Measurements from ENCODE around the gene PLVAP. TPM values are rescaled to one million over a fixed set of nuclear protein-coding genes. Genes with fewer than 3 reads are reported as not detected.
A peak's percentile ranks its signal among the peaks of the same experiment; 100 is the strongest.

Gene PLVAP
- total and polyA plus RNA-seq, 8 donors, result 5.8 to 95.1 (median 30.3) TPM

DNA sequence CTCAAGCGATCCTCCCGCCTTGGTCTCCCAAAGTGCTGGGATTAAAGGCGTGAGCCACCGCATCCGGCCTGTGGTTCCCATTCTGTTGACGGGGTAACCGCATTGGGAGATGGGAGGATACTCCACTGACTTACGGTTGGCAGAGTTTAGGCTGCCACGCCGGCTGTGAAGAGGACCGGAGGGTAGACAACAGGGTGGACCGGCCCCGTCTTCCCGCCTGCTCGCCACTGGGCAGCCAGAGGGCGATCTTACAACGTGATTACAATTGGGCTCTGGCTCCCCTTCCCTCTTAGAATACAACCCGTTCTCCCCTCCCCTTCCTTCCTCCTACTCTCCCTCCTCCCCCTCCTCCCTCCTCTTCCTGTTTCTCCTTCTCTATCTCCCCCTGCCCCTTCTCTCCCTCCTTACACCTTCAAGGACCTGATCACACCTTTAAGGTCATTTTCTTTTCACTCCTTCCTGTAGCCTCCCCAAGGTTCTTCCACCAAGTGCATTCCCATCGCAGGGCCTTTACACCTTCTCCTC, 17.8 kb upstream of the PLVAP start:
- 17 to 33% (median 21%) methylated on average over 19 of the region's 19 CpGs for whole genome bisulfite sequencing, 5 donors
- Histone ChIP-seq H3K27ac (no peak overlapping the region), H3K27me3 (peaks cover 0 to 60% (median 7%) of the 10 kb centered on the region in 3 donors), H3K4me1 (peaks cover 22 to 40% (median 32%) of the 10 kb centered on the region in 4 donors), H3K4me3 (no peak overlapping the region), H3K36me3 (peaks cover 0 to 31% (median 18%) of the 10 kb centered on the region in 4 donors), H3K9me3 (no peaks in the 10 kb centered on the region)
- intact Hi-C loops (cut with DNase I; ENCODE audit: low total_unique reads), result no loop called here
- DNase-seq, result peak; percentile 58 to 68
- TF ChIP-seq POLR2A (IDR thresholded peaks at IDR 0.05), result no peak
- TF ChIP-seq, protein P1, sequence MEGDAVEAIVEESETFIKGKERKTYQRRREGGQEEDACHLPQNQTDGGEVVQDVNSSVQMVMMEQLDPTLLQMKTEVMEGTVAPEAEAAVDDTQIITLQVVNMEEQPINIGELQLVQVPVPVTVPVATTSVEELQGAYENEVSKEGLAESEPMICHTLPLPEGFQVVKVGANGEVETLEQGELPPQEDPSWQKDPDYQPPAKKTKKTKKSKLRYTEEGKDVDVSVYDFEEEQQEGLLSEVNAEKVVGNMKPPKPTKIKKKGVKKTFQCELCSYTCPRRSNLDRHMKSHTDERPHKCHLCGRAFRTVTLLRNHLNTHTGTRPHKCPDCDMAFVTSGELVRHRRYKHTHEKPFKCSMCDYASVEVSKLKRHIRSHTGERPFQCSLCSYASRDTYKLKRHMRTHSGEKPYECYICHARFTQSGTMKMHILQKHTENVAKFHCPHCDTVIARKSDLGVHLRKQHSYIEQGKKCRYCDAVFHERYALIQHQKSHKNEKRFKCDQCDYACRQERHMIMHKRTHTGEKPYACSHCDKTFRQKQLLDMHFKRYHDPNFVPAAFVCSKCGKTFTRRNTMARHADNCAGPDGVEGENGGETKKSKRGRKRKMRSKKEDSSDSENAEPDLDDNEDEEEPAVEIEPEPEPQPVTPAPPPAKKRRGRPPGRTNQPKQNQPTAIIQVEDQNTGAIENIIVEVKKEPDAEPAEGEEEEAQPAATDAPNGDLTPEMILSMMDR (IDR thresholded peaks at IDR 0.05), result peak in 5 of 7 experiments; percentile 30 to 60 (median 45)

DNA sequence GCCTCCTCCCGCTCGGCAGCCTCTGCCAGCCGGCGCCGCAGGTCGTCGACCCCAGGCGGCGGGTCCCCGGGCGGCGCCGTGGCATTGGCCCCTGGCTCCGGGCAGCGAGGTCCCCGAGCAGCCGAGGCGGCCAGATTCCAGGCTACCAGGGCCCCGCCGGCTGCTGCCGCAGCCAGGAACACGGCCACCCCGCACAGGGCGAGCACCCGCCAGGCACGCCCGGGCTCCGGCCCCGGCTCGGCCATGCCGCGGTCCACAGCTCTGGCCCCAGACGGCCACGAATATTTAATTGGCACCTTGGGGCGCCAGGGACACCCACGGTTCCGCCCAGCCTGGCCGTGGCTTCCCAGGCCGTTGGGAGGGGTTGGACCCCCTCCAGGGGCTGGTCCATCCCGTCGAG, 16.8 kb upstream of the PLVAP start, which contains the start of gene CCDC194:
TSS of gene CCDC194 (minus strand) at position 283 of the 400 bp plus-strand sequence. CDS start at position 245, 38 bp downstream.
- H3K4me3 ChIP-seq, result no peak within 1 kb of the TSS
- H3K9me3 ChIP-seq, result peaks cover 0 to 6% (median 2%) of the 10 kb centered on the region in 4 donors
- peaks cover 0 to 21% (median 8%) of the 10 kb centered on the region in 4 donors for H3K36me3 ChIP-seq
- peaks cover 0 to 60% (median 7%) of the 10 kb centered on the region in 3 donors for H3K27me3 ChIP-seq
- H3K4me1 ChIP-seq, result peaks cover 22 to 40% (median 32%) of the 10 kb centered on the region in 4 donors
- intact Hi-C loops (cut with DNase I; ENCODE audit: low total_unique reads), result no loop called here
- DNase-seq, result no peak
- no peak within 1 kb of the TSS for H3K27ac ChIP-seq
- 23 to 50% (median 31%) methylated on average over 2 to 41 of the region's 41 CpGs for WGBS, 5 donors
- TF ChIP-seq, protein P1 (IDR thresholded peaks at IDR 0.05), result no peak
- TF ChIP-seq POLR2A (IDR thresholded peaks at IDR 0.05) (no peak), POLR2AphosphoS5 (IDR thresholded peaks at IDR 0.05) (no peak), EP300 (IDR thresholded peaks at IDR 0.05) (no peak)

DNA sequence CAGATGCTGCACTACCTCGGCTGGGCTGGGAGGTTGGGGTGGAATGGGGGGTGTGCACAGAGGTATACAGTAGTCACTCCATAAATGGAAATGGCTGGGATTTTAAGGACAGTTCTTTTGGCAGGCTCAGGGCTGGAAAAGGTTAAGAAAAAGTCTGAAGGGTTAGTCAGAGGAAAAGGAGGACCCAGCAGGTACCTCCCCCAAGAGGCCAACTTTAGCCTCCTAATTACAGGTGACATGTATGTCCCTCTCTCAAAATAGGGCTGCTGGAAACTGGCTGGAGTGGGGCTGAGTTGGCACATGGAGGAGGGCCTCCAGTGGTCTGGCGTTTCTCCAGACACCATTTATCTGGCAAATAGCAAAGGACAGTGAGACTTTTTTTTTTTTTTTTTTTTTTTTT, 15.9 kb upstream of the PLVAP start:
- Histone ChIP-seq H3K27ac (no peak overlapping the region), H3K4me1 (peaks cover 22 to 40% (median 32%) of the 10 kb centered on the region in 4 donors), H3K36me3 (peaks cover 0 to 12% (median 4%) of the 10 kb centered on the region in 4 donors), H3K4me3 (no peak overlapping the region), H3K9me3 (peaks cover 0 to 6% (median 2%) of the 10 kb centered on the region in 4 donors), H3K27me3 (peaks cover 0 to 60% (median 7%) of the 10 kb centered on the region in 3 donors)
- no peak for TF ChIP-seq EP300 (IDR thresholded peaks at IDR 0.05)
- TF ChIP-seq, protein P1 (IDR thresholded peaks at IDR 0.05), result no peak
- TF ChIP-seq POLR2AphosphoS5 (IDR thresholded peaks at IDR 0.05), result no peak
- no peak for TF ChIP-seq POLR2A (IDR thresholded peaks at IDR 0.05)
- no peak for DNase-seq
- intact Hi-C loops (cut with DNase I; ENCODE audit: low total_unique reads), result no loop called here
- 34 to 54% (median 46%) methylated on average over 2 of the region's 2 CpGs for WGBS, 5 donors

DNA sequence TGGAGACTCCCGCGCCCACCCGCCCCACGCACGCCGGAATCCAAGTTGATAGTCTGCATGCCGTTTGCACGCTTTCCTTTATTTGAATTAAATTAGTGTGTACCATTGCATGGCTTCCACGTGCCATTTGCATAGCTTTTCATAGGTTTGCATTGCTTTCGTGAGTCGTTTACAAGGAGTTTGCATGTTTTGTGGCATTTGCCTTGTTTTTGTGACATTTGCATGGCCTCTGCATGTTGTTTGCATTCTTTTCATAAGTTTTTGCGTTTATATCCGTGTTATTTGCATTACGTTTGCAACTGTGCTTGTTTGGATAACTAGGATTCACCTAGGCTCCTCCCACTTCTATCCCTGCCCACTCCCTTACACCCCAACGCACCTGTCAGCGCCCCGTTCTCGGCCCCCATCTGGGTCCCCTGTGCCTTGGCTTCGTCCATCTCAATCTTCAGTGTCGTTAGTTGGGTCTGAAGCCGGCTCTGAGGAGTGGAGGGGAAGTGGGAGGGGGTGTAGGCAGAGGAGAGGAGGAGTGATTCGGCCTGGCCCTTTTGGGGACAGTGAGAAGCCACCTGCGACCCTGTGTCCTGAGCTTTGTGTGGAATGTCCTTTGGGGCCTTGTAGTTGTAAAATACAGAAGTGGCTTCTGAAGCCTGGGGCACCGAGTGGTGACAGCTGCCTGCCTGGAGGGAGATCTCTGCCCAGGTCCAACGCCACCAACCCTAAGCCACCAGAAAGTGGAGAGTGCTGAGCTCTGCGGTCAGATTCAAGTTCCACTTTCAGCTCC, 14.4 kb upstream of the PLVAP start:
- peak overlapping the region in 1 of 5 donors; percentile 27 for H3K27ac ChIP-seq
- 11 to 17% (median 12%) methylated on average over 25 to 26 of the region's 26 CpGs for WGBS, 5 donors
- TF ChIP-seq, protein P1 (IDR thresholded peaks at IDR 0.05), result peak in 1 of 7 experiments; percentile 4
- no peak for TF ChIP-seq EP300 (IDR thresholded peaks at IDR 0.05)
- peak overlapping the region; percentile 43 to 57 (median 47) for H3K4me3 ChIP-seq
- peaks cover 0 to 51% (median 7%) of the 10 kb centered on the region in 3 donors for H3K27me3 ChIP-seq
- H3K36me3 ChIP-seq, result no peaks in the 10 kb centered on the region
- peaks cover 0 to 6% (median 2%) of the 10 kb centered on the region in 4 donors for H3K9me3 ChIP-seq
- H3K4me1 ChIP-seq, result peaks cover 22 to 40% (median 32%) of the 10 kb centered on the region in 4 donors
- intact Hi-C loops (cut with DNase I; ENCODE audit: low total_unique reads), result no loop called here
- DNase-seq, result no peak

Data from stomach (tissue), 9 donors.